ENCODE measurements around the gene TMEM61.
"Not testable (repeated sequence)": the region's sequence is repeated elsewhere in the genome, so short reads cannot be mapped to it uniquely, and the experiment has no call there.

- not testable (repeated sequence) for TF ChIP-seq CTCF, EZH2 (IDR thresholded peaks at IDR 0.05)
Measured at GRCh38 chr1:55026682-55027081, 46.3 kb downstream of the TMEM61 start.

All from neural progenitor cell (in vitro differentiated cells).